Chondrocyte (in vitro differentiated cells): ENCODE measurements around the gene PHLDB2. TPM values are rescaled to one million over a fixed set of nuclear protein-coding genes. Genes with fewer than 3 reads are reported as not detected.
A peak's percentile ranks its signal among the peaks of the same experiment; 100 is the strongest.

Experiments used
- DNase-seq: peaks from one replicate; pipeline ENCODE4 v3.0.0; 2021; ENCODE audit warnings: mixed read lengths, low spot score
- H3K27ac Mint-ChIP-seq: one replicate; pipeline ENCODE4 v1.8.0; 2021; ENCODE audit warnings: mild to moderate bottlenecking, moderate library complexity, mixed read lengths; ENCODE audit not compliant: unreplicated experiment
- H3K27me3 Mint-ChIP-seq: 2 replicates; pipeline ENCODE4 v1.8.0; 2021; ENCODE audit warnings: low read depth, mixed read lengths
- H3K36me3 Mint-ChIP-seq: 2 replicates; pipeline ENCODE4 v1.8.0; 2021; ENCODE audit warnings: low read depth, mixed read lengths
- H3K4me1 Mint-ChIP-seq: 2 replicates; pipeline ENCODE4 v1.8.0; 2021; ENCODE audit warnings: low read depth, mild to moderate bottlenecking, mixed read lengths
- H3K4me3 Mint-ChIP-seq: one replicate; pipeline ENCODE4 v1.8.0; 2021; ENCODE audit warnings: mild to moderate bottlenecking, moderate library complexity, mixed read lengths; ENCODE audit not compliant: unreplicated experiment
- H3K9me3 Mint-ChIP-seq: 2 replicates; pipeline ENCODE4 v1.8.0; 2021; ENCODE audit warnings: low read depth, mixed read lengths
- total RNA-seq: library from RNA; stranded (reverse); gene quantifications from 3 replicates; pipeline ENCODE4 v1.2.1, GENCODE V29; 2021
- TF ChIP-seq, protein P1 (sequence below): fragments of 200-600 bp; sonication (generic); IDR thresholded peaks from 2 replicates; pipeline ENCODE4 v1.5.0; 2021; ENCODE audit warnings: antibody characterized with exemption, mild to moderate bottlenecking, moderate library complexity

The PHLDB2 gene
- total RNA-seq, 1 donor from 2014 or later = 138 TPM

DNA sequence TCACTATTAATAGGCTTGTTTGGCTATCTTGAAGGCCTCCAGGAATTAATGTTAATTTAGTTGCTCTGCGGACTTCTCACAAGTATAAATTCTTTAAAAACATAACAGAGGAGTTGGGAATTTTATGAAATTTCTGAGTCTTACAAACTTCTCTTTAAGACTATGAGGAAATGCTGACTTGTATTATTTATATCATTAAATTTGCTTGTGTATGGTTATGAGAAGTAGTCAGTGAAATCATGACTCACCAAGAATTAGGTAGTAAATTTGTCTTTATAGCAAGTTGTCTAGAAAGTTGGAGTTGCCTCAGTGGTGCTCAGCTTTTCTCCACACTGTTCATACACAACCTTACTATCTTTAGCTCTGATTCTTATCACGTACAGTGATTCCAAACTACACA lies 26.5 kb downstream of the PHLDB2 start:
- H3K36me3 Mint-ChIP-seq = peaks cover 36% of the 10 kb centered on the region
- TF ChIP-seq, protein P1, sequence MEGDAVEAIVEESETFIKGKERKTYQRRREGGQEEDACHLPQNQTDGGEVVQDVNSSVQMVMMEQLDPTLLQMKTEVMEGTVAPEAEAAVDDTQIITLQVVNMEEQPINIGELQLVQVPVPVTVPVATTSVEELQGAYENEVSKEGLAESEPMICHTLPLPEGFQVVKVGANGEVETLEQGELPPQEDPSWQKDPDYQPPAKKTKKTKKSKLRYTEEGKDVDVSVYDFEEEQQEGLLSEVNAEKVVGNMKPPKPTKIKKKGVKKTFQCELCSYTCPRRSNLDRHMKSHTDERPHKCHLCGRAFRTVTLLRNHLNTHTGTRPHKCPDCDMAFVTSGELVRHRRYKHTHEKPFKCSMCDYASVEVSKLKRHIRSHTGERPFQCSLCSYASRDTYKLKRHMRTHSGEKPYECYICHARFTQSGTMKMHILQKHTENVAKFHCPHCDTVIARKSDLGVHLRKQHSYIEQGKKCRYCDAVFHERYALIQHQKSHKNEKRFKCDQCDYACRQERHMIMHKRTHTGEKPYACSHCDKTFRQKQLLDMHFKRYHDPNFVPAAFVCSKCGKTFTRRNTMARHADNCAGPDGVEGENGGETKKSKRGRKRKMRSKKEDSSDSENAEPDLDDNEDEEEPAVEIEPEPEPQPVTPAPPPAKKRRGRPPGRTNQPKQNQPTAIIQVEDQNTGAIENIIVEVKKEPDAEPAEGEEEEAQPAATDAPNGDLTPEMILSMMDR = no peak
- H3K27me3 Mint-ChIP-seq = no peaks in the 10 kb centered on the region
- peaks cover 7% of the 10 kb centered on the region for H3K9me3 Mint-ChIP-seq
- no peak overlapping the region for H3K4me3 Mint-ChIP-seq
- no peak for DNase-seq
- peak overlapping the region; percentile 12 for H3K27ac Mint-ChIP-seq
- peaks cover 43% of the 10 kb centered on the region for H3K4me1 Mint-ChIP-seq

DNA sequence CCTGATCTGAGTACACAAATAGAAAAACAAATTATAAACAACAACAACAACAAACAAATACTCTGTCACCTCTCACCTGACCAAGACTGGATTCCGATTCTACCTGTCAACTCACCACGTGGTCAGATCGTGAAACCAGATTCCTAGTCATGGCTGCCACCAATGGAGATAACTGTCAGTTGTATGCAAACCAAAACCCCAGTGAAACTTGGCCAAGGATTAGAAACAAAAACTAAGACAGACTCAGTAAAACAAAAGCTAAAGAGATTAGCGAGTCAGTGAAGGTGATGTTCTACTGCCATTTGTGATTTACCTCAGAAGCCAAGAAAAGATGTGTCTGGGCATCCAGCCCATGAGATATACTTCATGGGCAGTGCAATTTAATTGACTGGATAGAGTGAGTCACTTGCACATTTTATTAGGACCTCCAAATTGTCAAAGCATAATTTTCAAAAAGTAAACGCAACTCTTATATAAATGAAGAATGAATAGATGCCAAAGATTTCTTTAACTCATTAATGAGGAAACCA lies 31.1 kb downstream of the PHLDB2 start:
- no peaks in the 10 kb centered on the region for H3K9me3 Mint-ChIP-seq
- H3K27ac Mint-ChIP-seq = peak overlapping the region; percentile 14
- H3K4me3 Mint-ChIP-seq = no peak overlapping the region
- TF ChIP-seq, protein P1 = no peak
- H3K36me3 Mint-ChIP-seq = peaks cover 18% of the 10 kb centered on the region
- H3K4me1 Mint-ChIP-seq = peaks cover 23% of the 10 kb centered on the region
- no peaks in the 10 kb centered on the region for H3K27me3 Mint-ChIP-seq
- DNase-seq = no peak

DNA sequence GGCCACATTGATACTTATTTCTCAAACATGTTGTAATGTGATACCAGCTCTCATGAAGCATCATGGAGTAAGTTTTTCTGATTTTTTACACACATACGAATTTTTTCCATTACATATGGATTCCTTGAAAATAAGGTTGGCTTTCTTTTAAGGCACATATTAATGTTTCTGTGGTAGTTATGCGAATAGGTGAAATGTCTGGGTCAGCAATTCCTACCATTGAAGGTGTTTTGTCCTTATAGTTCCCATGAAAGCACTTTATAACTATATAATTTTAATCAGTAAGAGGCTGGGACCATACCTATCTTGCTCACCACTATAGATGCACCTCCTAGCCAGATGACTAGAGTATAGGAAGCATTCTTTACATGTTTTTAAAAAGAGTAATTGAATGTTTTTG lies 33.0 kb downstream of the PHLDB2 start:
- H3K4me3 Mint-ChIP-seq = no peak overlapping the region
- H3K9me3 Mint-ChIP-seq = no peaks in the 10 kb centered on the region
- TF ChIP-seq, protein P1 = no peak
- H3K36me3 Mint-ChIP-seq = peaks cover 9% of the 10 kb centered on the region
- no peak overlapping the region for H3K27ac Mint-ChIP-seq
- H3K4me1 Mint-ChIP-seq = peaks cover 22% of the 10 kb centered on the region
- no peak for DNase-seq
- H3K27me3 Mint-ChIP-seq = no peaks in the 10 kb centered on the region

DNA sequence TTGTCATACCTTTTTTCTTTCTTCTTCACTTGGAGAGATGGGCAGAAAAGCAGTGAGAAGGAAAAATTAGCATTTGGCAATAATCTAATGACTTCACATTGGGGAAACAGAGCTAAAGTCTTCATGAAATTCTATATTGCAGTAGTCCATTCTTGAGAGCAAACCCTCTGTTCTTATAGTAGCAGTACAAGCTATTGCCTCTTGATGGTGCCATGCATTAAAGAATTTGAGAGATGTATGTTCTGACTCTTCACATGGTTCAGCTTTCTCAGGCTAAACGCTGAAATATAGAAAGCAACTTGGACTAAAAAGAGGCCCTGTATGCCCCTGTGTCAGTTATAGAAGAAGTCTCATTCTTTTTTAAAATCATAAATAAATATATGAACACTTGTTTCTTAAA lies 36.0 kb downstream of the PHLDB2 start:
- peaks cover 11% of the 10 kb centered on the region for H3K9me3 Mint-ChIP-seq
- no peak overlapping the region for H3K4me3 Mint-ChIP-seq
- TF ChIP-seq, protein P1 = peak; percentile 71
- DNase-seq = no peak
- peaks cover 13% of the 10 kb centered on the region for H3K4me1 Mint-ChIP-seq
- H3K27me3 Mint-ChIP-seq = no peaks in the 10 kb centered on the region
- H3K27ac Mint-ChIP-seq = no peak overlapping the region
- H3K36me3 Mint-ChIP-seq = peaks cover 18% of the 10 kb centered on the region

DNA sequence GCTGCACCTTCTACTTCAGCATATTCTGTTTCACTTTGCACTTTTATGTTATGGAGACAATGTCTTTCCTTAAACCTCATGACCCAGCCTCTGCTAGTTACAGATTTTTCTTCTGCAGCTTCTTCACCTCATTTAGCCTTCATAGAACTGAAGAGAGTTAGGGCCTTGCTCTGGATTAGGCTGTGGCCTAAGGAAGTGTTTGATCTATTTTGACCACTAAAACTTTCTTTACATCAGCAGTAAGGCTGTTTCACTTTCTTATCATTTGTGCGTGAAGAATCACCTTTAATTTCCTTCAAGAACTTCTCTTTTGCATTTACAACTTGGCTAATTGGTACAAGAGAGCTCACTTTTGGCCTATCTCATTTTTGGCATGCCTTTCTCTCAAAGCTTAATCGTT lies 40.9 kb downstream of the PHLDB2 start:
- H3K4me1 Mint-ChIP-seq = peaks cover 37% of the 10 kb centered on the region
- peaks cover 11% of the 10 kb centered on the region for H3K9me3 Mint-ChIP-seq
- DNase-seq = no peak
- peaks cover 26% of the 10 kb centered on the region for H3K36me3 Mint-ChIP-seq
- peak overlapping the region; percentile 49 for H3K27ac Mint-ChIP-seq
- H3K27me3 Mint-ChIP-seq = no peaks in the 10 kb centered on the region
- H3K4me3 Mint-ChIP-seq = no peak overlapping the region
- TF ChIP-seq, protein P1 = no peak
